Type B pancreatic cell (in vitro differentiated cells): Measurements from ENCODE around the gene USP9Y. TPM values are rescaled to one million over a fixed set of nuclear protein-coding genes. Genes with fewer than 3 reads are reported as not detected.

Experiments
- DNase-seq: peaks from one replicate; pipeline ENCODE4 v3.0.0; 2021; ENCODE audit warnings: mixed read lengths; ENCODE audit not compliant: unreplicated experiment; ENCODE audit errors: extremely low spot score
- H3K27ac Mint-ChIP-seq: 2 replicates; pipeline ENCODE4 v1.8.0; 2021; ENCODE audit warnings: mild to moderate bottlenecking, mixed read lengths
- H3K27me3 Mint-ChIP-seq: 2 replicates; pipeline ENCODE4 v1.8.0; 2021; ENCODE audit warnings: mixed read lengths
- H3K36me3 Mint-ChIP-seq: 2 replicates; pipeline ENCODE4 v1.8.0; 2021; ENCODE audit warnings: mixed read lengths
- H3K4me1 Mint-ChIP-seq: one replicate; pipeline ENCODE4 v1.8.0; 2021; ENCODE audit warnings: mixed read lengths; ENCODE audit not compliant: unreplicated experiment
- H3K4me3 Mint-ChIP-seq: 2 replicates; pipeline ENCODE4 v1.8.0; 2021; ENCODE audit warnings: mild to moderate bottlenecking, mixed read lengths
- H3K9me3 Mint-ChIP-seq: 2 replicates; pipeline ENCODE4 v1.8.0; 2021; ENCODE audit warnings: mixed read lengths
- total RNA-seq: library from RNA; stranded (reverse); gene quantifications from 2 replicates; pipeline ENCODE4 v1.2.1, GENCODE V29; 2021; ENCODE audit warnings: low replicate concordance
- TF ChIP-seq, protein P1 (sequence below): fragments of 200-600 bp; sonication (generic); conservative IDR thresholded peaks from 2 replicates; pipeline ENCODE4 v1.5.0; 2021; ENCODE audit warnings: antibody characterized with exemption, mild to moderate bottlenecking

USP9Y gene
- total RNA-seq, 1 donor from 2014 or later: not detected

- TF ChIP-seq, protein P1, sequence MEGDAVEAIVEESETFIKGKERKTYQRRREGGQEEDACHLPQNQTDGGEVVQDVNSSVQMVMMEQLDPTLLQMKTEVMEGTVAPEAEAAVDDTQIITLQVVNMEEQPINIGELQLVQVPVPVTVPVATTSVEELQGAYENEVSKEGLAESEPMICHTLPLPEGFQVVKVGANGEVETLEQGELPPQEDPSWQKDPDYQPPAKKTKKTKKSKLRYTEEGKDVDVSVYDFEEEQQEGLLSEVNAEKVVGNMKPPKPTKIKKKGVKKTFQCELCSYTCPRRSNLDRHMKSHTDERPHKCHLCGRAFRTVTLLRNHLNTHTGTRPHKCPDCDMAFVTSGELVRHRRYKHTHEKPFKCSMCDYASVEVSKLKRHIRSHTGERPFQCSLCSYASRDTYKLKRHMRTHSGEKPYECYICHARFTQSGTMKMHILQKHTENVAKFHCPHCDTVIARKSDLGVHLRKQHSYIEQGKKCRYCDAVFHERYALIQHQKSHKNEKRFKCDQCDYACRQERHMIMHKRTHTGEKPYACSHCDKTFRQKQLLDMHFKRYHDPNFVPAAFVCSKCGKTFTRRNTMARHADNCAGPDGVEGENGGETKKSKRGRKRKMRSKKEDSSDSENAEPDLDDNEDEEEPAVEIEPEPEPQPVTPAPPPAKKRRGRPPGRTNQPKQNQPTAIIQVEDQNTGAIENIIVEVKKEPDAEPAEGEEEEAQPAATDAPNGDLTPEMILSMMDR: no peak
- Mint-ChIP-seq H3K9me3 (no peaks in the 10 kb centered on the region), H3K4me1 (no peaks in the 10 kb centered on the region), H3K36me3 (no peaks in the 10 kb centered on the region), H3K4me3 (no peak overlapping the region), H3K27ac (no peak overlapping the region), H3K27me3 (no peaks in the 10 kb centered on the region)
- no peak for DNase-seq
These were observed 14.3 kb downstream of the USP9Y start for GRCh38 chrY:12715376-12715775.

DNA sequence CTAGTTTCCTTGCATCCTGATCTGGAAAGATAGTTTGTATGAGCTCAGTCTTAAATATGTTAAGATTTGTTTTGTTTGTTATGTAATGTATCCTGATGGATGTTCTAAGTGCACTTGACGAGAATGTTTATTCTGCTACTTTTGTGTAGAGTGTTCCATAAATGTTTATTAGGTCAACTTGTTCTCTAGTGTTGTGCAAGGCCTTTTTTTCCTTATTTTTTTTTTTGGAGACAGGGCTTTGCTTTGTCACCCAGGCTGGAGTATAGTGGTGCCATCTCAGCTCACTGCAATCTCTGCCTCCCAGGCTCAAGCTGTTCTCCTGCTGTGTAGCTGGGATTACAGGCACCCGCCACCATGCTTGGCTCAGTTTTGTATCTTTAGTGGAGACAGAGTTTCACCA, 28.7 kb downstream of the USP9Y start:
- Mint-ChIP-seq H3K36me3 (no peaks in the 10 kb centered on the region), H3K4me3 (no peak overlapping the region), H3K9me3 (no peaks in the 10 kb centered on the region), H3K27me3 (no peaks in the 10 kb centered on the region), H3K27ac (no peak overlapping the region), H3K4me1 (no peaks in the 10 kb centered on the region)
- DNase-seq: no peak
- TF ChIP-seq, protein P1: no peak

DNA sequence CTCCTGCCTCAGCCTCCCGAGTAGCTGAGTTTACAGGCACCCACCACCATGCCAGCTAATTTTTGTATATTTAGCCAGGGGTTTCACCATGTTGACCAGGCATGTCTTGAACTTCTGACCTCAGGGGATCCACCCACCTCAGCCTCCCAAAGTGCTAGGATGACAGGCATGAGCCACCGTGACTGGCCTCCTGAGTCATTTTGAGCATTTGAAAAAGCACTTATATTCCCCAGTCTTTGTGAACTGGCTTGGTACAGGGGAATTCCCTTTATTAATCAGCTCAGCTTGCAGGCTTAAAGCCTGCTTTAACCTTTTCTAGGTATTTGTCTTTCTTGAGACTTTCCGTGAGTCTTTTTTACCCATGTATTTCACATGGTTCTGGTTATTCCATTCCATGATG, 32.6 kb downstream of the USP9Y start:
- H3K9me3 Mint-ChIP-seq: no peaks in the 10 kb centered on the region
- H3K27me3 Mint-ChIP-seq: no peaks in the 10 kb centered on the region
- no peaks in the 10 kb centered on the region for H3K4me1 Mint-ChIP-seq
- no peaks in the 10 kb centered on the region for H3K36me3 Mint-ChIP-seq
- DNase-seq: no peak
- H3K27ac Mint-ChIP-seq: no peak overlapping the region
- TF ChIP-seq, protein P1: no peak
- H3K4me3 Mint-ChIP-seq: no peak overlapping the region

- DNase-seq: no peak
- Mint-ChIP-seq H3K4me1 (no peaks in the 10 kb centered on the region), H3K36me3 (no peaks in the 10 kb centered on the region), H3K27ac (no peak overlapping the region), H3K4me3 (no peak overlapping the region), H3K9me3 (no peaks in the 10 kb centered on the region), H3K27me3 (no peaks in the 10 kb centered on the region)
- TF ChIP-seq, protein P1: no peak
These were observed 33.0 kb downstream of the USP9Y start for GRCh38 chrY:12734051-12734450.

DNA sequence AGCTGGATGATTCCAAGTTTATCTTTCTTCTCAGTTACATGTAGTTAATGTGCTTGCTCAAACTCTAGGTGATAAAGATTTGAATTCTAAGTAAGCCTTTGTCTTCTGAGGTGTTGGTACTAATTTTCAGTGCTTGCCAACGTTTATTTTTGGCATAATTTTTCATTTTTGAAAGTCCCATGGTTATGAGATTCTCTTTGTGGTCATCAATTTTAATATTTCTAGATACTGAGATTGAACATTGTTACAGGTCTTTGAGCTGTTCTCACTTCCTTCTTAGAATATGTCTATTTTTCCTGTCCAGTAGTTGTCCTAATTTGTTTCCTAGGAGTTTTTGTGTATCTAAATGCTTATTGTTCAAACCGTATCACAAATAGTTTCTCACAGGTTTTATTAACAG, 40.4 kb downstream of the USP9Y start:
- no peaks in the 10 kb centered on the region for H3K36me3 Mint-ChIP-seq
- H3K4me1 Mint-ChIP-seq: no peaks in the 10 kb centered on the region
- H3K9me3 Mint-ChIP-seq: no peaks in the 10 kb centered on the region
- no peaks in the 10 kb centered on the region for H3K27me3 Mint-ChIP-seq
- H3K4me3 Mint-ChIP-seq: no peak overlapping the region
- no peak overlapping the region for H3K27ac Mint-ChIP-seq
- TF ChIP-seq, protein P1: no peak
- DNase-seq: no peak

DNA sequence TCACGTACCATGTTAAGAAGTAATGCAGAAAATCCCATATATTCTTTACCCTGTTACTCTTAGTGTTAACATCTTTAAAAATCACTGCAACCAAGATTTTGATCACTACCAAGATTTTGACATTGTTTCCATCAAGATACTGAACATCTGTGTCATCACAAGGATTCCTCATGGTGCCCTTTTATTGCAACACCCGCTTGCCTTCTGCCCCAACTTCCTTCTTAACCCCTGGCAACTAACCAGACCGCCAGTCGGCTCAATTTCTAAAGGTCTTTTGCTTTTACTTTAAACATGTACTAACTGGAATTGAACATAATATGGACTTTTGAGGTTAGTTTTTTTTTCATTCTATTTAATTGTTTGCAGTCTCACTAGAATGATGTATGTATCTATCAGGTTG, 41.7 kb downstream of the USP9Y start:
- H3K4me1 Mint-ChIP-seq: no peaks in the 10 kb centered on the region
- no peak overlapping the region for H3K4me3 Mint-ChIP-seq
- TF ChIP-seq, protein P1: no peak
- no peak for DNase-seq
- H3K9me3 Mint-ChIP-seq: no peaks in the 10 kb centered on the region
- no peak overlapping the region for H3K27ac Mint-ChIP-seq
- no peaks in the 10 kb centered on the region for H3K36me3 Mint-ChIP-seq
- no peaks in the 10 kb centered on the region for H3K27me3 Mint-ChIP-seq
